Measurements from ENCODE around the gene BSN. TPM values are rescaled to one million over a fixed set of nuclear protein-coding genes. Genes with fewer than 3 reads are reported as not detected.

The BSN gene
- total and polyA plus RNA-seq, 2 of the 4 experiments (the other 2 are of a cell fraction): under 0.01 to 0.03 TPM

DNA sequence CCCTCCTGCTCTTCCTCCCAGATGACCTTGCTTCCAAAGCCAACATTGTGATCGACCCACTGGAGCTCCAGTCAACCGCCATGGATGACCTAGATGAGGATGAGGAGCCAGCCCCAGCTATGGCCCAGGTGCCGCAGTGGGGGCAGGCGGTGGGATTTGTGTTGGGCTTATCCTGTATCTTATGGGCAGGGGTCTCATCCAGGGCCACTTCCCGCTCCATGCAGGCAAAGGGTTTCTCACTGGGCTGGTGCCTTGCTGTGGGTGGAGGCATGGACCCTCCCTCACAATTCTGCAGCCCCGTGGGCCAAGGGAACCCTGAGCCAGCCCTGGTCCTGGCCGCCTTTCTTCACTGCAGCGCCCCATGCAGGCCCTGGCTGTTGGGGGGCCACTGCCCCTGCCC is 150.4 kb downstream of the BSN start:
- CTCF ChIA-PET: no interaction called here
- H2AK5ac ChIP-seq (ENCODE audit: low read depth, low read length): no peak overlapping the region
- H3K4me1 ChIP-seq (ENCODE audit: control insufficient read depth, insufficient read depth, low read length): no peaks in the 10 kb centered on the region
- TF ChIP-seq CHD1 (IDR thresholded peaks at IDR 0.05; ENCODE audit: low read depth, low read length) (no peak), USF2 (IDR thresholded peaks at IDR 0.05; ENCODE audit: low read depth, low read length) (no peak), RAD21 (IDR thresholded peaks at IDR 0.05; ENCODE audit: low read length) (no peak), MAZ (IDR thresholded peaks at IDR 0.05; ENCODE audit: borderline replicate concordance, low read depth, low read length) (no peak), RFX5 (IDR thresholded peaks at IDR 0.05; ENCODE audit: low read depth, low read length) (no peak), ELK1 (IDR thresholded peaks at IDR 0.05; ENCODE audit: borderline replicate concordance, low read depth, low read length) (no peak), CTCF (conservative IDR thresholded peaks at IDR 0.05; ENCODE audit: low read depth, low read length) (no peak), POLR2A (IDR thresholded peaks at IDR 0.05; ENCODE audit: low read depth, low read length) (no peak)
- H3K36me3 ChIP-seq (ENCODE audit: control insufficient read depth, insufficient read depth, low read length): peaks cover 43% of the 10 kb centered on the region
- H3K18ac ChIP-seq (ENCODE audit: low read depth, low read length): no peak overlapping the region
- intact Hi-C loops (cut with micrococcal nuclease) (loop anchor here (10.0 kb wide), 1 partner anchor 390 kb away; no protein-coding TSS in a partner anchor), dilution Hi-C loops (cut with HindIII; ENCODE audit: low sequenced_read_pairs, unreplicated experiment) (no loop called here), in situ Hi-C loops (cut with MboI; ENCODE audit: low sequenced_read_pairs) (loop anchor here (5.0 kb wide), 2 partner anchors 138 to 203 kb away; no protein-coding TSS in a partner anchor)
- no peaks in the 10 kb centered on the region for H3K79me1 ChIP-seq (ENCODE audit: low read depth in 1 of 2, low read length in 2 of 2)
- H3K23ac ChIP-seq (ENCODE audit: low read depth, low read length): no peak overlapping the region
- WGBS, 2 experiments (ENCODE audit: extremely low coverage in 2 of 2, insufficient read length in 1 of 2): 100% methylated on average over 1 of the region's 8 CpGs; no CpG with 5 or more reads in 1 of the 2 experiments
- no peak overlapping the region for H4K5ac ChIP-seq (ENCODE audit: low read depth, low read length)
- peak overlapping the region; percentile 7 for H2AFZ ChIP-seq (replicated peaks; ENCODE audit: low read length, poor library complexity)
- H4K8ac ChIP-seq (ENCODE audit: low read depth in 2 of 2, low read length in 2 of 2): no peak overlapping the region
- H2BK15ac ChIP-seq (ENCODE audit: low read depth, low read length): no peak overlapping the region
- H2BK120ac ChIP-seq (ENCODE audit: low read depth, low read length): no peak overlapping the region
- ATAC-seq (ENCODE audit: low read depth) (no peak), DNase-seq (no peak)
- H3K4me2 ChIP-seq (ENCODE audit: low read depth, low read length): no peak overlapping the region
- no peaks in the 10 kb centered on the region for H3K9me1 ChIP-seq (ENCODE audit: insufficient read depth, low read length)
- no peak overlapping the region for H3K9ac ChIP-seq (ENCODE audit: low read depth, low read length)
- H2BK5ac ChIP-seq (ENCODE audit: low read depth, low read length, poor library complexity, severe bottlenecking): no peak overlapping the region
- no peak overlapping the region for H3K14ac ChIP-seq (replicated peaks; ENCODE audit: low read depth, low read length)
- no peak overlapping the region for H4K91ac ChIP-seq (ENCODE audit: insufficient read depth, low read depth, low read length)
- no peak overlapping the region for H2BK20ac ChIP-seq (ENCODE audit: low read depth, low read length)
- H3K9me3 ChIP-seq (ENCODE audit: control insufficient read depth, insufficient read depth, low read length): no peaks in the 10 kb centered on the region
- H3K4me3 ChIP-seq (ENCODE audit: insufficient read depth, low read depth, low read length): no peak overlapping the region
- H3K27me3 ChIP-seq (ENCODE audit: control insufficient read depth, insufficient read depth, low read length): no peaks in the 10 kb centered on the region
- BruUV-seq (replicated peaks): no TSS peak
- H3K56ac ChIP-seq (ENCODE audit: extremely low read depth, insufficient read depth, low read length): no peak overlapping the region
- no peak overlapping the region for H2AK9ac ChIP-seq (replicated peaks; ENCODE audit: low read depth, low read length, poor library complexity)
- no peak overlapping the region for H3K27ac ChIP-seq (ENCODE audit: insufficient read depth, low read length)
- no peak overlapping the region for H3K4ac ChIP-seq (ENCODE audit: low read depth, low read length)
- peaks cover 7% of the 10 kb centered on the region; the same call in 1 of the 2 replicates for H4K20me1 ChIP-seq (ENCODE audit: insufficient read depth, low read length)
- POLR2A ChIA-PET (ENCODE audit: unreplicated experiment): no interaction called here

All from IMR-90 (cell line).